ENCODE results near the gene CC2D2B. TPM values are rescaled to one million over a fixed set of nuclear protein-coding genes. Genes with fewer than 3 reads are reported as not detected.
"Not testable (repeated sequence)": the region's sequence is repeated elsewhere in the genome, so short reads cannot be mapped to it uniquely, and the experiment has no call there.

CC2D2B gene
- polyA plus RNA-seq, 4 donors = 0.91 to 2.4 (median 1.3) TPM

GRCh38 chr10:95998255-95998784 is 90.5 kb downstream of the CC2D2B start:
- no peak for DNase-seq (ENCODE audit: low read depth in 4 of 4, low spot score in 3 of 4)

GRCh38 chr10:96013956-96014355 is 106.2 kb downstream of the CC2D2B start:
- DNase-seq (ENCODE audit: low read depth in 4 of 4, low spot score in 3 of 4) = no peak

GRCh38 chr10:96014473-96015102 is 106.8 kb downstream of the CC2D2B start:
- no peak for DNase-seq (ENCODE audit: low read depth in 4 of 4, low spot score in 3 of 4)

- peak; percentile 72 to 83 (median 77) for DNase-seq (ENCODE audit: low read depth in 4 of 4, low spot score in 3 of 4)
Observed at GRCh38 chr10:96017191-96017687, 109.5 kb downstream of the CC2D2B start.

- DNase-seq (ENCODE audit: low read depth in 4 of 4, low spot score in 3 of 4) = no peak
Observed at GRCh38 chr10:96021332-96021731, 113.6 kb downstream of the CC2D2B start.

GRCh38 chr10:96022739-96023138 is 115.0 kb downstream of the CC2D2B start:
- no peak for DNase-seq (ENCODE audit: low read depth in 4 of 4, low spot score in 3 of 4)

- no peak for DNase-seq (ENCODE audit: low read depth in 4 of 4, low spot score in 3 of 4)
Observed at GRCh38 chr10:96023168-96023567, 115.4 kb downstream of the CC2D2B start.

- no peak for DNase-seq (ENCODE audit: low read depth in 4 of 4, low spot score in 3 of 4)
Observed at GRCh38 chr10:96025566-96025965, 117.8 kb downstream of the CC2D2B start.

GRCh38 chr10:96034625-96035024 is 126.8 kb downstream of the CC2D2B start:
- no peak for DNase-seq (ENCODE audit: low read depth in 4 of 4, low spot score in 3 of 4)

- DNase-seq (ENCODE audit: low read depth in 4 of 4, low spot score in 3 of 4) = no peak
Observed at GRCh38 chr10:96038476-96039387, 131.0 kb downstream of the CC2D2B start.

GRCh38 chr10:96041146-96041545 is 133.4 kb downstream of the CC2D2B start:
- no peak for DNase-seq (ENCODE audit: low read depth in 4 of 4, low spot score in 3 of 4)

GRCh38 chr10:96043033-96043892 is 135.5 kb downstream of the CC2D2B start, which contains the start of gene CCNJ:
TSS of gene CCNJ (plus strand) at chr10:96043583. CDS start at chr10:96044394, 811 bp downstream.
- DNase-seq (ENCODE audit: low read depth in 4 of 4, low spot score in 3 of 4) = peak; percentile 70 to 85 (median 78)

- DNase-seq (ENCODE audit: low read depth in 4 of 4, low spot score in 3 of 4) = peak; percentile 24 to 39 (median 37)
Observed at GRCh38 chr10:96043893-96044715, 136.3 kb downstream of the CC2D2B start.

- peak in 1 of 4 donors; percentile 8 for DNase-seq (ENCODE audit: low read depth in 4 of 4, low spot score in 3 of 4)
Observed at GRCh38 chr10:96044736-96045135, 137.0 kb downstream of the CC2D2B start.

GRCh38 chr10:96046546-96046945 is 138.8 kb downstream of the CC2D2B start:
- no peak for DNase-seq (ENCODE audit: low read depth in 4 of 4, low spot score in 3 of 4)

- DNase-seq (ENCODE audit: low read depth in 4 of 4, low spot score in 3 of 4) = no peak
Observed at GRCh38 chr10:96047004-96047649, 139.4 kb downstream of the CC2D2B start.

GRCh38 chr10:96047925-96048324 is 140.2 kb downstream of the CC2D2B start:
- not testable (repeated sequence) for DNase-seq (ENCODE audit: low read depth in 4 of 4, low spot score in 3 of 4)

GRCh38 chr10:96049340-96049739 is 141.6 kb downstream of the CC2D2B start:
- no peak for DNase-seq (ENCODE audit: low read depth in 4 of 4, low spot score in 3 of 4)

- DNase-seq (ENCODE audit: low read depth in 4 of 4, low spot score in 3 of 4) = no peak
Observed at GRCh38 chr10:96053985-96054384, 146.2 kb downstream of the CC2D2B start.

Data from left renal pelvis (tissue), 4 donors.